Mucosa of stomach (tissue), 1 donor: ENCODE results near the gene ELP4.
"Not testable (repeated sequence)": the region's sequence is repeated elsewhere in the genome, so short reads cannot be mapped to it uniquely, and the experiment has no call there.

Experiments
- H3K27me3 ChIP-seq: one replicate; pipeline ENCODE4 v1.7.0; 2013; ENCODE audit warnings: mild to moderate bottlenecking, low read length; ENCODE audit not compliant: control insufficient read depth, insufficient read depth
- H3K36me3 ChIP-seq: one replicate; pipeline ENCODE4 v1.7.0; 2013; ENCODE audit warnings: low read length; ENCODE audit not compliant: control insufficient read depth, insufficient read depth
- H3K4me1 ChIP-seq: one replicate; pipeline ENCODE4 v1.7.0; 2013; ENCODE audit warnings: mild to moderate bottlenecking, low read length; ENCODE audit not compliant: control insufficient read depth, insufficient read depth
- H3K4me3 ChIP-seq: one replicate; pipeline ENCODE4 v1.7.0; 2013; ENCODE audit warnings: low read length
- H3K9ac ChIP-seq: one replicate; pipeline ENCODE4 v1.7.0; 2013; ENCODE audit warnings: mild to moderate bottlenecking, low read length, moderate library complexity
- H3K9me3 ChIP-seq: one replicate; pipeline ENCODE4 v1.7.0; 2013; ENCODE audit warnings: mild to moderate bottlenecking, low read length, moderate library complexity; ENCODE audit not compliant: control insufficient read depth
- donor health status: Pancreatic carcinoma.

Gene ELP4

DNA sequence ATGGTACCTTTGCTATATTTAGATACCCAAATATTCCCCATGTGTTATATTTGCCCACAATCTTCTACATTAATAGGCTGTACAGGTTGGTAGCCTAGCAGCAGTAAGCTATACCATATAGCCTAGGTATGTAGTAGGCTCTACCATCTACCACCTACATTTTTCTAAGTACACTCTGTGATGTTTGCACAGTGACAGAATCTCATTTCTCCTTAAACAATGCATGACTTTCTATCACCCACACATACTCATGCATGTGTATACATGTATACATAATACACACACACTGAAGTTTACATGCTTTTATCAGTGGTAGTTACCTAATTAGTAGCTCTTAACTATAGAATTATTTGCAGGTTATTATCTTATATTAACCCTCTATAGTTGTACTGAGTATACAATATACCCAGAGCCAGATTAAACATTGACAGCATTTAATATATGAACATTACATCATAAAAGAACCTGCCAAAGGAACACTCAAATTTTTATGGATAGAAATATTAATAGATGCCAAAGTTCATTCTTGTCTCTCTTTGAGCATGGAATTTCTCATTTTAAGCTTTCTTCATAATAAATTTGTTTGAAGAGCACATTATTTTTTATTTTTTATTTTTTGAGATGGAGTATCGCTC is 51.4 kb downstream of the ELP4 start:
- Histone ChIP-seq H3K36me3 (no peaks in the 10 kb centered on the region), H3K4me3 (no peak overlapping the region)

DNA sequence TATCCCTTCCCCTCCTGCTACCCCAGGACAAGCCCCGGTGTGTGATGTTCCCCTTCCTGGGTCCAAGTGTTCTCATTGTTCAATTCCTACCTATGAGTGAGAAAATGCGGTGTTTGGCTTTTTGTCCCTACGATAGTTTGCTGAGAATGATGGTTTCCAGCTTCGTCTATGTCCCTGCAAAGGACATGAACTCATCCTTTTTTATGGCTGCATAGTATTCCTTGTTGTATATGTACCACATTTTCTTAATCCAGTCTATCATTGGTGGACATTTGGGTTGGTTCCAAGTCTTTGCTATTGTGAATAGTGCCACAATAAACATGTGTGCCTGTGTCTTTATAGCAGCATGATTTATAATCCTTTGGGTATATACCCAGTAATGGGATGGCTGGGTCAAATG is 55.0 kb downstream of the ELP4 start:
- not testable (repeated sequence) for H3K9ac ChIP-seq, H3K9me3 ChIP-seq, H3K36me3 ChIP-seq, H3K4me3 ChIP-seq, H3K4me1 ChIP-seq, H3K27me3 ChIP-seq

More for the DNA sequence above, 51.4 kb downstream of the ELP4 start:
- Histone ChIP-seq H3K4me1 (peaks cover 3% of the 10 kb centered on the region), H3K27me3 (no peaks in the 10 kb centered on the region), H3K9me3 (no peaks in the 10 kb centered on the region), H3K9ac (no peak overlapping the region)

DNA sequence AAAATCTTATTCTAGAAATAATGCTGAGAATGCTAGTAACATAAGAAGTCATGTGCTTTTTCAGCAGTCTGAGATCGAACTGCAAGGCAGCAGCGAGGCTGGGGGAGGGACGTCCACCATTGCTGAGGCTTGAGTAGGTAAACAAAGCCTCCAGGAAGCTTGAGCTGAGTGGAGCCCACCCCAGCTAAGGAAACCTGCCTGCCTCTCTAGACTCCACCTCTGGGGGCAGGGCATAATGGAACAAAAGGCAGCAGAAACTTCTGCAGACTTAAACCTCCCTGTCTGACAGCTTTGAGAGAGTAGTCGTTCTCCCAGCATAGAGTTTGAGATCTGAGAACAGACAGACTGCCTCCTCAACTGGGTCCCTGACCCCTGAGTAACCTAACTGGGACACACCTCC is 64.6 kb downstream of the ELP4 start:
- not testable (repeated sequence) for H3K27me3 ChIP-seq, H3K9me3 ChIP-seq, H3K9ac ChIP-seq, H3K4me3 ChIP-seq, H3K36me3 ChIP-seq, H3K4me1 ChIP-seq

DNA sequence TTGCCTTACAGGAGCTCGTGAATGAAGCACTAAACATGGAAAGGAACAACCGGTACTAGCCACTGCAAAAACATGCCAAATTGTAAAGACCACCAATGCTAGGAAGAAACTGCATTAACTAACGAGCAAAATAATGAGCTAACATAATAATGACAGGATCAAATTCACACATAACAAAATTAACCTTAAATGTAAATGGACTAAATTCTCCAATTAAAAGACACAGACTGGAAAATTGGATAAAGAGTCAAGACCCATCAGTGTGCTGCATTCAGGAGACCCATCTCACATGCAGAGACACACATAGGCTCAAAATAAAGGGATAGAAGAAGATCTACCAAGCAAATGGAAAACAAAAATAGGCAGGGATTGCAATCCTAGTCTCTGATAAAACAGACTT is 66.2 kb downstream of the ELP4 start:
- not testable (repeated sequence) for H3K4me3 ChIP-seq

DNA sequence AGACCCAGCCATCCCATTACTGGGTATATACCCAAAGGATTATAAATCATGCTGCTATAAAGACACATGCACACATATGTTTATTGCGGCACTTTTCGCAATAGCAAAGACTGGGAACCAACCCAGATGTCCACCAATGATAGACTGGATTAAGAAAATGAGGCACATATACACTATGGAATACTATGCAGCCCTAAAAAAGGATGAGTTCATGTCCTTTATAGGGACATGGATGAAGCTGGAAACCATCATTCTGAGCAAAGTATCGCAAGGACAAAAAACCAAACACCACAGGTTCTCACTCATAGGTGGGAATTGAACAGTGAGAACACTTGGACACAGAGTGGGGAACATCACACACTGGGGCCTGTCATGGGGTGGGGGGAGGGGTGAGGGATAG is 69.8 kb downstream of the ELP4 start:
- H3K27me3 ChIP-seq, H3K4me1 ChIP-seq, H3K36me3 ChIP-seq, H3K9me3 ChIP-seq, H3K9ac ChIP-seq, H3K4me3 ChIP-seq: not testable (repeated sequence)

More for the DNA sequence above, 66.2 kb downstream of the ELP4 start:
- H3K4me1 ChIP-seq, H3K27me3 ChIP-seq, H3K9ac ChIP-seq, H3K9me3 ChIP-seq, H3K36me3 ChIP-seq: not testable (repeated sequence)

DNA sequence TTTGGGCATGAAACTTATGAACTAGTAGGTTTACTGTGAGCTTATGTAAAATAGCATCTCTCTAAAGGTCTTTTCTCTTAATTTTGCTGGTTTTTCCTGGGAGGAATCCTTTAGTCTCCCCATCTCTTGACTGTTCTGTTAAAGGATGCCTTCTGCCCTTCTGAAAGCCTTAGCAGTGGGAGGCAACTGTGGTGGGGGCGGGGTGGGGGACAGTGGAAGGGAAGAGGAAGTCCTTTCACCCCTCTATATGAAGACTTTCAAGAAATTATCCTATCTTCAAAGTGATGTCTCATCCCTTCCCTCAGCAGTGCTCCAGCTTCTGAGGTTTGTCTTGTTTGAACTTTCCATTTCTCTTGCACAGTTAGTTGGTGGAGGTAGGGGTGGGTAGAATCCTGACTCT is 73.1 kb downstream of the ELP4 start:
- H3K4me1 ChIP-seq, result no peaks in the 10 kb centered on the region
- H3K36me3 ChIP-seq, result no peaks in the 10 kb centered on the region
- H3K9ac ChIP-seq, result no peak overlapping the region

DNA sequence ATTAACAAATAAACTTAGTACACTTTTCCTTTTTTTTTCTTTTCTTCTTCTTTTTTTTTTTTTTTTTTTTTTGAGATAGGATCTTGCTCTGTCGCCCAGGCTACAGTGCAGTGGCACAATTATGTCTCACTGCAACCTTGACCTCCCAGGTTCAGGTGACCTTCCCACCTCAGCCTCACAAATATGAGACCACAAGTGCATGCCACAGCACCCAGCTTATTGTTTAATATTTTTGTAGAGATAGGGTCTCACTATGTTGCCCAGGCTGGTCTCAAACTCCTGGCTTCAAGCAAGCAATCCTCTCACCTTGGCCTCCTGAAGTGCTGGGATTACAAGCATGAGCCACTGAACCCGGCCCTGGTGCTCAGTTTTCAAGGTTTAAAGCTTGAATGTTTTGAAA is 88.9 kb downstream of the ELP4 start:
- no peaks in the 10 kb centered on the region for H3K4me1 ChIP-seq
- no peaks in the 10 kb centered on the region for H3K9me3 ChIP-seq
- no peak overlapping the region for H3K9ac ChIP-seq
- H3K4me3 ChIP-seq, result no peak overlapping the region
- H3K27me3 ChIP-seq, result no peaks in the 10 kb centered on the region
- no peaks in the 10 kb centered on the region for H3K36me3 ChIP-seq

More for the DNA sequence above, 73.1 kb downstream of the ELP4 start:
- Histone ChIP-seq H3K9me3 (no peaks in the 10 kb centered on the region), H3K4me3 (no peak overlapping the region), H3K27me3 (no peaks in the 10 kb centered on the region)

DNA sequence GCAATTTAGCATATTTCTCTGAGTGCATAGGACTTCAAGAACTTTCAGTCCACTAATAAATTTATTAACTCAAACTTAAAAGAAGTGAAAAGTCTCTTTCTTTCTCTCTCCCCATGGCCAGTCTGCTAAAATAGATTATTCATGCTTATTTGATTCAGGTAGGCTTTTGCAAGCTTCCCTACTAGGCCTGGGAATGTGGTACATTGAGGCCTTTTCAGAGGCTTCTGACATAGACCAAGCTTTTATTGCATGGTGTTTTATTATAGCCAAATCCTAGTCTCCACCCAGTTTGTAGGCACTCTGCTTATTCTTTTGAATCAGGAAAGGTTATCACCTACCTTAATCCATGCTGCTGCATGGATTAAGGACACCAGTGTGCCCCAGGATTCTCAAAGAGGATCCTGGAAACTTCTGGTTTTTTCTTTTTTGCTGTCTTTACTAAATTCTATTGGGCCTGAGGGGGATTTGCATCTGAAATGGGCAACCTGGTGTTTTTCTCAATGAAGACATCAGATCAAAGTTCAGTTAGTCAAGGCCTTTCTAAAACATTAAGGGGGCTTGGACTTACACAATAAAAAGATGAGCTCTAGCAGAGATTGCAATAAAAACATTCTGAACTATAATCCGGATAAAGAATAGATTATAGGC is 92.2 kb downstream of the ELP4 start:
- H3K4me3 ChIP-seq, result no peak overlapping the region
- no peaks in the 10 kb centered on the region for H3K36me3 ChIP-seq
- H3K9me3 ChIP-seq, result no peaks in the 10 kb centered on the region
- H3K27me3 ChIP-seq, result no peaks in the 10 kb centered on the region
- no peaks in the 10 kb centered on the region for H3K4me1 ChIP-seq
- H3K9ac ChIP-seq, result no peak overlapping the region

DNA sequence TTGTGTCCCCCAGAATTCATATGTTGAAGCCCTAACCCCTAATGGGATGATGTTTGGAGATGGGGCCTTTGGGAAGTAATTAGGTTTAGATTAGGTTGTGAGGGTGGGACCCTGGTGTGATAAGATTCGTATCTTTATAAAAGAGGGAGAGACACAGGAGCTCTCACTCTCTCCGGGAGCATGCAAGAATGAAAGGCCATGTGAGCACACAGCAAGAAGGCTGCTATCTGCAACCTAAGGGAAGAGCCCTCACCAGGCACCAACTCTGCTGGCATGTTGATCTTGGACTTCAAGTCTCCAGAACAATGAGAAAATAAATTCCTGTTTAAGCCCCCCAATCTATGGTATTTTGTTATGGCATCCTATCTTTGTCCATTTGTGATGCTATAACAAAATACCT is 97.3 kb downstream of the ELP4 start:
- Histone ChIP-seq H3K4me3 (no peak overlapping the region), H3K9ac (no peak overlapping the region), H3K9me3 (no peaks in the 10 kb centered on the region), H3K4me1 (no peaks in the 10 kb centered on the region), H3K36me3 (no peaks in the 10 kb centered on the region), H3K27me3 (no peaks in the 10 kb centered on the region)

DNA sequence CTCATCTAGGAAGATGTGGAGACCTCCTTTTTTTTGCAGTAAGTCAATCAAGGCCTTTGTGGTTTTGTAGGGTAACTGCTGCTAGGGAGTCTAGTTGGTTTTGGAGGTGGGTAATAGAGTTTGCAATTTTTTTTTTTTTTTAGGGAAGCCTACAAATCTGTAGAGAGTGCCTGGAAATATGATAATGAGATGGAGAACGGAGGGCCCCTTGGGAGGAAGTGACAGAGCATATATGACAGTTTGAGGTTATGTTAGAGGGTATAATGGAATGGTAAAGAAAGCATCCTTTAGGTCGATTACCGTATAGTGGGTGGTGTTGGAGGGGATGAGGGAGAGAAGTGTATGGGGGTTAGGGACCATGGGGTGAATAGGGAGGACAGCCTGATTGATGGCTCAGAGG is 98.3 kb downstream of the ELP4 start:
- Histone ChIP-seq H3K4me3 (no peak overlapping the region), H3K9me3 (no peaks in the 10 kb centered on the region), H3K9ac (no peak overlapping the region), H3K4me1 (no peaks in the 10 kb centered on the region), H3K36me3 (no peaks in the 10 kb centered on the region), H3K27me3 (no peaks in the 10 kb centered on the region)

DNA sequence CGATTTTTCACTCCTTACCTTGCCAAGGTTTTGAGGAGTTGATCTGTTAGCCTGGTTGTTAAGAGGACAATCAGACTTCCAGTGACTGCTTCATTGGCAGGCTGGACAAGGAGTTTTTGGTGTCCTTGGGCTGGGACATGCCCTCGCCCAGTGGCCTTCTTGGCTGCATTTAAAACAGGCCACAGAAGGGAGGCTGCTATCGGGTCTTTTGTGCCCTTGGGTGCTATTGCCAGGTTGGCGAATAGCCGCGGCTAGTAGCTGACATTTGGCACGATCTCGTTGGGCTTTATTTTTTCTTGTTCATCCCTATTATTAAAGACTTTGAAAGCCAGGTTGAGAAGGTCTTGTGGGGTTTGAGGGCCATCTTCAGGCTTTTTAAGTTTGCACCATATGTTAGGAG is 99.4 kb downstream of the ELP4 start:
- Histone ChIP-seq H3K36me3 (no peaks in the 10 kb centered on the region), H3K4me1 (no peaks in the 10 kb centered on the region), H3K9ac (no peak overlapping the region), H3K4me3 (no peak overlapping the region), H3K9me3 (no peaks in the 10 kb centered on the region), H3K27me3 (no peaks in the 10 kb centered on the region)

DNA sequence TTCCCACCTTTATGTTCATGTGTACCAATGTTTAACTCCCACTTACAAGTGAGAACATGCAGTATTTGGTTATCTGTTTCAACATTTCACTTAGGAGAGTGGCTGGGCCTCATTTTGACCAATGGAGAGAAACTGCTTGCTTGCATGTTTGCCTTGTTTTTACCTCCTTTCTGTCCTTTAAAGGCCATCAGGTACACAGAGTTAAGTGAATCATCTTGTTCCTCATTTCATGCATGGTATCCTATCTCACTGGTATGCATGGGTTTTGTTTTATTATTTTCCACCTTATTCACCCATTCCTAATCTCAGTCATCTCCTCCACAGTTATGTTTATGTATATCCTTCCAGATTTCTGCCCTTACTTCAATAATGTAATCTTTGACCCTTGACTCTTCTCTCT is 101.0 kb downstream of the ELP4 start:
- Histone ChIP-seq H3K4me3 (no peak overlapping the region), H3K9me3 (no peaks in the 10 kb centered on the region), H3K27me3 (no peaks in the 10 kb centered on the region), H3K9ac (no peak overlapping the region), H3K36me3 (no peaks in the 10 kb centered on the region), H3K4me1 (no peaks in the 10 kb centered on the region)

DNA sequence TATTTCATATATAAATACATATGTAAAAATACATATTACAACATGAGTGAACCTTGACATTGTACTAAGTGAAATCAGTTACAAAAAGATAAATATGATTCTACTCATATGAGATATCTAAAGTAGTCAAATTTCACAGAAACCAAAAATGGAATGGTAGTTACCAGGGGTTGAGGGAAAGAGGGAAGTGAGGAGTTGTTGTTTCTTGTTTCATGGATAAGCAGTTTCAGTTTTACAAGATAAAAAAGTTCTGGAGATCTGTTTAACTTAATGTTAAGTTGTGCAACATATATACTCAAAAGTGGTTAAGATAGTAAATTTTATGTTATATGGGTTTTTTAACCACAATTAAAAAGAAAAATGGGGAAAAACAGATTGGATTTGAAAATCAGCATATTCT is 107.7 kb downstream of the ELP4 start:
- Histone ChIP-seq H3K36me3 (no peaks in the 10 kb centered on the region), H3K9me3 (no peaks in the 10 kb centered on the region), H3K27me3 (no peaks in the 10 kb centered on the region), H3K4me3 (no peak overlapping the region), H3K9ac (no peak overlapping the region), H3K4me1 (no peaks in the 10 kb centered on the region)
